ENCODE measurements around the gene DHCR24. TPM values are rescaled to one million over a fixed set of nuclear protein-coding genes. Genes with fewer than 3 reads are reported as not detected.

The DHCR24 gene
- total and polyA plus RNA-seq, 2 experiments from 2014 or later = 124 to 453 TPM

DNA sequence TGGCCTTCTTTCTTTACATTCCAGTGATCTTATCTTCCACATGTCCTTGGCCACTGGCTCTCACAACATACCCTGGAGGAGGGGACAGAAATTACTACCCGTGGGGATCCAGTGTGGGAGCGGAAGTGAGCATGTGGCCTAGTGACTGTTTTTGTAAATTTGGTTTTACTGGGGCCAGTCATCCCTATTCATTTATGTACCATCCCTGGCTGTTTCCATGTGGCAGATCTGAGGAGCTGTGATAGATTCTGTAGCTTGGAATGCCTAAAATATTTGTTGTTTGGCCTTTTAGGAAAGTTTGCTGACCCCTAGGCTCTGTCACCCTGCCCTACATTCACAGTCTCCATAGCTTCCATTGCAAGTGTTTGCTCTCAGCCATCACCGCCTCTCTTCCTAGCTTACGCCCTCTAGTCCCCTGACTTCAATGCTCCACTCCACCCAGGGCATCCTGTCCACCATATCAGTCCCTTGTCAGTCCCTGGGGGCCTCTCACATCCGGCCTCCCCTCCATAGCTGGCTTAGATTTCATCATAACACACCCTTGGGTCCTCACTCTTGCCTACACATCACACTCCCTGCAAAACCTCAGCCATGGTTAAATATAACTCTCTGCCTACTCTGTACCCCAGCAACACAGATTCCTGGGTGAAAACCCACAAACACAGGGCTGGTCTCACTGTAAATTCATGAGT lies 25.8 kb downstream of the DHCR24 start:
- H2AFZ ChIP-seq = no peak overlapping the region
- no peaks in the 10 kb centered on the region; the same call in 1 of the 2 replicates for H3K4me1 ChIP-seq (ENCODE audit: insufficient read depth)
- TF ChIP-seq, protein P1, sequence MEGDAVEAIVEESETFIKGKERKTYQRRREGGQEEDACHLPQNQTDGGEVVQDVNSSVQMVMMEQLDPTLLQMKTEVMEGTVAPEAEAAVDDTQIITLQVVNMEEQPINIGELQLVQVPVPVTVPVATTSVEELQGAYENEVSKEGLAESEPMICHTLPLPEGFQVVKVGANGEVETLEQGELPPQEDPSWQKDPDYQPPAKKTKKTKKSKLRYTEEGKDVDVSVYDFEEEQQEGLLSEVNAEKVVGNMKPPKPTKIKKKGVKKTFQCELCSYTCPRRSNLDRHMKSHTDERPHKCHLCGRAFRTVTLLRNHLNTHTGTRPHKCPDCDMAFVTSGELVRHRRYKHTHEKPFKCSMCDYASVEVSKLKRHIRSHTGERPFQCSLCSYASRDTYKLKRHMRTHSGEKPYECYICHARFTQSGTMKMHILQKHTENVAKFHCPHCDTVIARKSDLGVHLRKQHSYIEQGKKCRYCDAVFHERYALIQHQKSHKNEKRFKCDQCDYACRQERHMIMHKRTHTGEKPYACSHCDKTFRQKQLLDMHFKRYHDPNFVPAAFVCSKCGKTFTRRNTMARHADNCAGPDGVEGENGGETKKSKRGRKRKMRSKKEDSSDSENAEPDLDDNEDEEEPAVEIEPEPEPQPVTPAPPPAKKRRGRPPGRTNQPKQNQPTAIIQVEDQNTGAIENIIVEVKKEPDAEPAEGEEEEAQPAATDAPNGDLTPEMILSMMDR (conservative IDR thresholded peaks at IDR 0.05; ENCODE audit: low read depth in 2 of 2) = no peak
- TF ChIP-seq ZNF331 (CRISPR knock-in tag; IDR thresholded peaks at IDR 0.05; ENCODE audit: low read depth) = no peak
- TF ChIP-seq, protein P2, sequence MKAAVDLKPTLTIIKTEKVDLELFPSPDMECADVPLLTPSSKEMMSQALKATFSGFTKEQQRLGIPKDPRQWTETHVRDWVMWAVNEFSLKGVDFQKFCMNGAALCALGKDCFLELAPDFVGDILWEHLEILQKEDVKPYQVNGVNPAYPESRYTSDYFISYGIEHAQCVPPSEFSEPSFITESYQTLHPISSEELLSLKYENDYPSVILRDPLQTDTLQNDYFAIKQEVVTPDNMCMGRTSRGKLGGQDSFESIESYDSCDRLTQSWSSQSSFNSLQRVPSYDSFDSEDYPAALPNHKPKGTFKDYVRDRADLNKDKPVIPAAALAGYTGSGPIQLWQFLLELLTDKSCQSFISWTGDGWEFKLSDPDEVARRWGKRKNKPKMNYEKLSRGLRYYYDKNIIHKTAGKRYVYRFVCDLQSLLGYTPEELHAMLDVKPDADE (IDR thresholded peaks at IDR 0.05) = no peak
- no peak for TF ChIP-seq CREB1 (CRISPR knock-in tag; IDR thresholded peaks at IDR 0.05; ENCODE audit: low read depth)
- no peak for TF ChIP-seq POLR2AphosphoS5 (IDR thresholded peaks at IDR 0.05; ENCODE audit: low read depth)
- no peak overlapping the region for H3K4me2 ChIP-seq
- Mint-ChIP-seq H3K4me3 (no peak overlapping the region), H3K4me1 (peaks cover 3% of the 10 kb centered on the region; the same call in 2 of the 3 replicates), H3K27ac (peak overlapping the region; percentile 56), H3K9me3 (no peaks in the 10 kb centered on the region), H3K36me3 (ENCODE audit: low read depth) (peaks cover 92% of the 10 kb centered on the region), H3K27me3 (ENCODE audit: insufficient read depth, low read depth, poor library complexity) (peaks cover 12% of the 10 kb centered on the region)
- H3K9me2 ChIP-seq (ENCODE audit: insufficient read depth) = no peaks in the 10 kb centered on the region
- no peak overlapping the region for H3K4me3 ChIP-seq
- peaks cover 30% of the 10 kb centered on the region for H3K79me2 ChIP-seq (replicated peaks; ENCODE audit: insufficient read depth)
- peaks cover 56% of the 10 kb centered on the region for H4K20me1 ChIP-seq (replicated peaks; ENCODE audit: insufficient read depth)
- no peaks in the 10 kb centered on the region for H3K27me3 ChIP-seq (ENCODE audit: insufficient read depth)
- ATAC-seq (no peak), DNase-seq (ENCODE audit: low spot score) (no peak)
- H3F3A ChIP-seq (replicated peaks; ENCODE audit: low read depth) = 0 out of 2 replicates have a peak, but pooled peaks cover 14% of the 10 kb centered on the region
- no peak overlapping the region for H3K27ac ChIP-seq (ENCODE audit: low read depth)
- peaks cover 70% of the 10 kb centered on the region for H3K36me3 ChIP-seq (ENCODE audit: insufficient read depth)

DNA sequence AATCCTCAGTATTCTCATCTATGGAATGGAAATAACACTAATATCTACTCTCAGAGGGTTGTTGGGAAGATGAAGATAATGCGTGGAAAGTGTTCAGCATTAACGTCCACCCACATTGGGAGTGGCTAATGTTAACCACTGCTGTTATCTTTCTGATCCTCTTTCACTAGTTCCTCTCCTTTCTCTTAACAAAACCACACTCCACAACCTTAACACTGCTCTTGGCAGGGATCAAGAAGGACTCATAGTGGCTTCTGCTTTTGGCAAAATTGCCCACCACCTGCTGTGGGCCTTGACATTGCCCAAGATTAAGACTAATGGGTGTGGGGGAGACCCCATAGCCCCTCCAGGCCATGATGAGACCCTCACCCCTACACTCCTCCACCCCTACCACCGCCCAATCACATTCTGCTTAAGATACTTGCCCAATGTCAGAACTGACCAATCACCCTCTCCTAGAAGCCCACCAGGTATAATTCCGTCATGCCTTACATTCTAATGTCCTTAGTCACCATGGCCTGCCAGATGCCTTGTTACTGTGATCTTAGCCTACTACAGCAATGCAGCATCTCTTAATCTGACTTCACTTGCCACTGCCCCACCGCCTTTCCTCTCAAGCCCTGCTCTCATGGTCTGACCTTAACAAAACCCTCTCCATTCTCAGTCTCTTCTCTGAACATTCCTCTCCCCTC lies 27.1 kb downstream of the DHCR24 start:
- H3K4me1 ChIP-seq (ENCODE audit: insufficient read depth) = no peaks in the 10 kb centered on the region; the same call in 1 of the 2 replicates
- H3K4me2 ChIP-seq = no peak overlapping the region
- H4K20me1 ChIP-seq (replicated peaks; ENCODE audit: insufficient read depth) = peaks cover 50% of the 10 kb centered on the region
- no peak overlapping the region for H3K27ac ChIP-seq (ENCODE audit: low read depth)
- H3K4me3 ChIP-seq = no peak overlapping the region
- no peak overlapping the region for H2AFZ ChIP-seq
- DNase-seq (ENCODE audit: low spot score) (no peak), ATAC-seq (no peak)
- Mint-ChIP-seq H3K27me3 (ENCODE audit: insufficient read depth, low read depth, poor library complexity) (peaks cover 12% of the 10 kb centered on the region), H3K4me3 (no peak overlapping the region), H3K36me3 (ENCODE audit: low read depth) (peaks cover 92% of the 10 kb centered on the region), H3K4me1 (peaks cover 3% of the 10 kb centered on the region; the same call in 2 of the 3 replicates), H3K27ac (peak overlapping the region; percentile 79), H3K9me3 (no peaks in the 10 kb centered on the region)
- peaks cover 66% of the 10 kb centered on the region for H3K36me3 ChIP-seq (ENCODE audit: insufficient read depth)
- H3K9me2 ChIP-seq (ENCODE audit: insufficient read depth) = no peaks in the 10 kb centered on the region
- H3K79me2 ChIP-seq (replicated peaks; ENCODE audit: insufficient read depth) = peaks cover 28% of the 10 kb centered on the region
- 0 out of 2 replicates have a peak, but pooled peaks cover 11% of the 10 kb centered on the region for H3F3A ChIP-seq (replicated peaks; ENCODE audit: low read depth)
- H3K27me3 ChIP-seq (ENCODE audit: insufficient read depth) = no peaks in the 10 kb centered on the region
- TF ChIP-seq POLR2AphosphoS5 (IDR thresholded peaks at IDR 0.05; ENCODE audit: low read depth) (no peak), CREB1 (CRISPR knock-in tag; IDR thresholded peaks at IDR 0.05; ENCODE audit: low read depth) (no peak), EZH2phosphoT487 (IDR thresholded peaks at IDR 0.05; ENCODE audit: unreplicated experiment) (no peak), NANOG (IDR thresholded peaks at IDR 0.05; ENCODE audit: borderline replicate concordance) (no peak)
- TF ChIP-seq, protein P2 (IDR thresholded peaks at IDR 0.05) = no peak
- TF ChIP-seq, protein P3, sequence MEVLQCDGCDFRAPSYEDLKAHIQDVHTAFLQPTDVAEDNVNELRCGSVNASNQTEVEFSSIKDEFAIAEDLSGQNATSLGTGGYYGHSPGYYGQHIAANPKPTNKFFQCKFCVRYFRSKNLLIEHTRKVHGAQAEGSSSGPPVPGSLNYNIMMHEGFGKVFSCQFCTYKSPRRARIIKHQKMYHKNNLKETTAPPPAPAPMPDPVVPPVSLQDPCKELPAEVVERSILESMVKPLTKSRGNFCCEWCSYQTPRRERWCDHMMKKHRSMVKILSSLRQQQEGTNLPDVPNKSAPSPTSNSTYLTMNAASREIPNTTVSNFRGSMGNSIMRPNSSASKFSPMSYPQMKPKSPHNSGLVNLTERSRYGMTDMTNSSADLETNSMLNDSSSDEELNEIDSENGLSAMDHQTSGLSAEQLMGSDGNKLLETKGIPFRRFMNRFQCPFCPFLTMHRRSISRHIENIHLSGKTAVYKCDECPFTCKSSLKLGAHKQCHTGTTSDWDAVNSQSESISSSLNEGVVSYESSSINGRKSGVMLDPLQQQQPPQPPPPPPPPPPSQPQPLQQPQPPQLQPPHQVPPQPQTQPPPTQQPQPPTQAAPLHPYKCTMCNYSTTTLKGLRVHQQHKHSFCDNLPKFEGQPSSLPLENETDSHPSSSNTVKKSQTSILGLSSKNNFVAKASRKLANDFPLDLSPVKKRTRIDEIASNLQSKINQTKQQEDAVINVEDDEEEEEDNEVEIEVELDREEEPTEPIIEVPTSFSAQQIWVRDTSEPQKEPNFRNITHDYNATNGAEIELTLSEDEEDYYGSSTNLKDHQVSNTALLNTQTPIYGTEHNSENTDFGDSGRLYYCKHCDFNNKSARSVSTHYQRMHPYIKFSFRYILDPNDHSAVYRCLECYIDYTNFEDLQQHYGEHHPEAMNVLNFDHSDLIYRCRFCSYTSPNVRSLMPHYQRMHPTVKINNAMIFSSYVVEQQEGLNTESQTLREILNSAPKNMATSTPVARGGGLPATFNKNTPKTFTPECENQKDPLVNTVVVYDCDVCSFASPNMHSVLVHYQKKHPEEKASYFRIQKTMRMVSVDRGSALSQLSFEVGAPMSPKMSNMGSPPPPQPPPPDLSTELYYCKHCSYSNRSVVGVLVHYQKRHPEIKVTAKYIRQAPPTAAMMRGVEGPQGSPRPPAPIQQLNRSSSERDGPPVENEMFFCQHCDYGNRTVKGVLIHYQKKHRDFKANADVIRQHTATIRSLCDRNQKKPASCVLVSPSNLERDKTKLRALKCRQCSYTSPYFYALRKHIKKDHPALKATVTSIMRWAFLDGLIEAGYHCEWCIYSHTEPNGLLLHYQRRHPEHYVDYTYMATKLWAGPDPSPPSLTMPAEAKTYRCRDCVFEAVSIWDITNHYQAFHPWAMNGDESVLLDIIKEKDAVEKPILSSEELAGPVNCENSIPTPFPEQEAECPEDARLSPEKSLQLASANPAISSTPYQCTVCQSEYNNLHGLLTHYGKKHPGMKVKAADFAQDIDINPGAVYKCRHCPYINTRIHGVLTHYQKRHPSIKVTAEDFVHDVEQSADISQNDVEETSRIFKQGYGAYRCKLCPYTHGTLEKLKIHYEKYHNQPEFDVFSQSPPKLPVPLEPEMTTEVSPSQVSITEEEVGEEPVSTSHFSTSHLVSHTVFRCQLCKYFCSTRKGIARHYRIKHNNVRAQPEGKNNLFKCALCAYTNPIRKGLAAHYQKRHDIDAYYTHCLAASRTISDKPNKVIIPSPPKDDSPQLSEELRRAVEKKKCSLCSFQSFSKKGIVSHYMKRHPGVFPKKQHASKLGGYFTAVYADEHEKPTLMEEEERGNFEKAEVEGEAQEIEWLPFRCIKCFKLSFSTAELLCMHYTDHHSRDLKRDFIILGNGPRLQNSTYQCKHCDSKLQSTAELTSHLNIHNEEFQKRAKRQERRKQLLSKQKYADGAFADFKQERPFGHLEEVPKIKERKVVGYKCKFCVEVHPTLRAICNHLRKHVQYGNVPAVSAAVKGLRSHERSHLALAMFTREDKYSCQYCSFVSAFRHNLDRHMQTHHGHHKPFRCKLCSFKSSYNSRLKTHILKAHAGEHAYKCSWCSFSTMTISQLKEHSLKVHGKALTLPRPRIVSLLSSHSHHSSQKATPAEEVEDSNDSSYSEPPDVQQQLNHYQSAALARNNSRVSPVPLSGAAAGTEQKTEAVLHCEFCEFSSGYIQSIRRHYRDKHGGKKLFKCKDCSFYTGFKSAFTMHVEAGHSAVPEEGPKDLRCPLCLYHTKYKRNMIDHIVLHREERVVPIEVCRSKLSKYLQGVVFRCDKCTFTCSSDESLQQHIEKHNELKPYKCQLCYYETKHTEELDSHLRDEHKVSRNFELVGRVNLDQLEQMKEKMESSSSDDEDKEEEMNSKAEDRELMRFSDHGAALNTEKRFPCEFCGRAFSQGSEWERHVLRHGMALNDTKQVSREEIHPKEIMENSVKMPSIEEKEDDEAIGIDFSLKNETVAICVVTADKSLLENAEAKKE (CRISPR knock-in tag; IDR thresholded peaks at IDR 0.05) = no peak
